ENCODE measurements around the gene IGFBP2. TPM values are rescaled to one million over a fixed set of nuclear protein-coding genes. Genes with fewer than 3 reads are reported as not detected.
A peak's percentile ranks its signal among the peaks of the same experiment; 100 is the strongest.

The IGFBP2 gene
- total and polyA plus RNA-seq, 2 of the 4 experiments (the other 2 are of a cell fraction): 33.5 to 236 TPM

DNA sequence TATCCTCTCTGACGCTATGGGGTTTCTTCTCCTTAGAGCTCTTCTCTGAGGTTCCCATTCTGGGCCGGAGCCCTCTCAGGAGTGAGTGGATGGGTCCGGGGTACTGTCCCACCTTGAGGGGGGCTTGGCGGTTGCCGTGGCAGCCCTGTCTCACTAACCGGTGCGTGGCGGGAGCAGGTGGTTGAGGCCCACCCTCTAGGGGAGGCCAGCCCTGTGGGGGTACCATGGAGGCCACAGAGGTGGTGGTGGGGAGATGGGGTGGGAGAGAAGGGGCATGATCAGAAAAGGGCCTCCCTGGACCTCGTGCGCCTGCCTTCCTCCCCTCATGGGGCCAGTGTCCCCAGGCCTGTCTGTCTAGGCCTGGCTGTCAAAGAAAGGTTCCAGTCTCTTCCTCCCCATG is 39.8 kb downstream of the IGFBP2 start:
- WGBS, 2 experiments (ENCODE audit: extremely low coverage in 2 of 2, insufficient read length in 1 of 2): 100% methylated on average over 6 of the region's 10 CpGs; no CpG with 5 or more reads in 1 of the 2 experiments
- Histone ChIP-seq H3K27me3 (ENCODE audit: control insufficient read depth, insufficient read depth, low read length) (no peaks in the 10 kb centered on the region), H3K36me3 (ENCODE audit: control insufficient read depth, insufficient read depth, low read length) (peaks cover 47% of the 10 kb centered on the region), H3K9me1 (ENCODE audit: insufficient read depth, low read length) (0 out of 2 replicates have a peak, but pooled peaks cover 4% of the 10 kb centered on the region), H3K4me1 (ENCODE audit: control insufficient read depth, insufficient read depth, low read length) (no peaks in the 10 kb centered on the region), H3K14ac (replicated peaks; ENCODE audit: low read depth, low read length) (no peak overlapping the region), H3K4me3 (ENCODE audit: insufficient read depth, low read depth, low read length) (no peak overlapping the region), H2BK120ac (ENCODE audit: low read depth, low read length) (no peak overlapping the region), H3K9ac (ENCODE audit: low read depth, low read length) (no peak overlapping the region), H3K4me2 (ENCODE audit: low read depth, low read length) (no peak overlapping the region), H4K20me1 (ENCODE audit: insufficient read depth, low read length) (peaks cover 81% of the 10 kb centered on the region), H2BK20ac (ENCODE audit: low read depth, low read length) (no peak overlapping the region), H4K5ac (ENCODE audit: low read depth, low read length) (no peak overlapping the region), H3K4ac (ENCODE audit: low read depth, low read length) (no peak overlapping the region), H2AFZ (replicated peaks; ENCODE audit: low read length, poor library complexity) (peak overlapping the region; percentile 64), H2AK5ac (ENCODE audit: low read depth, low read length) (no peak overlapping the region), H4K91ac (ENCODE audit: insufficient read depth, low read depth, low read length) (no peak overlapping the region), H3K79me1 (ENCODE audit: low read depth in 1 of 2, low read length in 2 of 2) (peaks cover 0 to 17% of the 10 kb centered on the region in 2 experiments; a peak in 2 of 4 replicates), H3K9me3 (ENCODE audit: control insufficient read depth, insufficient read depth, low read length) (no peaks in the 10 kb centered on the region), H3K23ac (ENCODE audit: low read depth, low read length) (no peak overlapping the region), H2BK5ac (ENCODE audit: low read depth, low read length, poor library complexity, severe bottlenecking) (no peak overlapping the region), H3K27ac (ENCODE audit: insufficient read depth, low read length) (no peak overlapping the region), H4K8ac (ENCODE audit: low read depth in 2 of 2, low read length in 2 of 2) (no peak overlapping the region), H2BK15ac (ENCODE audit: low read depth, low read length) (no peak overlapping the region), H3K56ac (ENCODE audit: extremely low read depth, insufficient read depth, low read length) (no peak overlapping the region), H2AK9ac (replicated peaks; ENCODE audit: low read depth, low read length, poor library complexity) (peak overlapping the region; percentile 80), H3K18ac (ENCODE audit: low read depth, low read length) (no peak overlapping the region)
- POLR2A ChIA-PET (ENCODE audit: unreplicated experiment): interaction anchor here (0.6 kb wide), 2 partner anchors 174 to 176 kb away, joined by 3 read pairs; no protein-coding TSS in a partner anchor
- in situ Hi-C loops (cut with MboI; ENCODE audit: low sequenced_read_pairs) (no loop called here), intact Hi-C loops (cut with micrococcal nuclease) (no loop called here), dilution Hi-C loops (cut with HindIII; ENCODE audit: low sequenced_read_pairs, unreplicated experiment) (loop anchor here (25.0 kb wide), 1 partner anchor 161 kb away; no protein-coding TSS in a partner anchor)
- peak; percentile 65; the same call in 1 of the 2 replicates for TF ChIP-seq POLR2A (IDR thresholded peaks at IDR 0.05; ENCODE audit: low read depth, low read length)
- TF ChIP-seq RFX5 (IDR thresholded peaks at IDR 0.05; ENCODE audit: low read depth, low read length): no peak
- no peak for TF ChIP-seq NFE2L2 (IDR thresholded peaks at IDR 0.05; ENCODE audit: low read depth, low read length)
- peak; percentile 16; the same call in 1 of the 2 replicates for TF ChIP-seq MAZ (IDR thresholded peaks at IDR 0.05; ENCODE audit: borderline replicate concordance, low read depth, low read length)
- DNase-seq (no peak), ATAC-seq (ENCODE audit: low read depth) (no peak; the same call in 1 of the 2 replicates)
- BruUV-seq (replicated peaks): no TSS peak
- CTCF ChIA-PET: no interaction called here
